NCI-H510A (cell line): ENCODE results near the gene PNP.

Experiments
- DNase-seq: peaks from one replicate; lab custom pipeline; 2025; lab: John Stamatoyannopoulos, UW

The PNP gene

GRCh38 chr14:20455355-20456300 is 13.6 kb upstream of the PNP start:
- peak; percentile 66 for DNase-seq

- no peak for DNase-seq
Observed at GRCh38 chr14:20456971-20457370, 12.2 kb upstream of the PNP start.

- DNase-seq: no peak
Observed at GRCh38 chr14:20458031-20458789, 11.0 kb upstream of the PNP start.

GRCh38 chr14:20460458-20461224 is 8.6 kb upstream of the PNP start:
- DNase-seq: peak; percentile 48

GRCh38 chr14:20461225-20462141 is 7.7 kb upstream of the PNP start, which contains the start of gene PIP4P1:
PIP4P1 (minus strand) TSS chr14:20461434; CDS start chr14:20461325, 109 bp downstream.
- DNase-seq: peak; percentile 98

GRCh38 chr14:20468764-20469241 is 403 bp upstream of the PNP start:
- no peak for DNase-seq

GRCh38 chr14:20469890-20470602 is 840 bp downstream of the PNP start:
- DNase-seq: no peak

- DNase-seq: no peak
Observed at GRCh38 chr14:20470603-20470901, 1.3 kb downstream of the PNP start.

GRCh38 chr14:20472536-20473169 is 3.4 kb downstream of the PNP start:
- DNase-seq: no peak

- no peak for DNase-seq
Observed at GRCh38 chr14:20476776-20477175, 7.6 kb downstream of the PNP start.

- no peak for DNase-seq
Observed at GRCh38 chr14:20477211-20477876, 8.1 kb downstream of the PNP start.

GRCh38 chr14:20478894-20479293 is 9.7 kb downstream of the PNP start:
- DNase-seq: no peak

- no peak for DNase-seq
Observed at GRCh38 chr14:20482382-20482781, 13.2 kb downstream of the PNP start.

GRCh38 chr14:20485900-20486299 is 16.7 kb downstream of the PNP start:
- no peak for DNase-seq

GRCh38 chr14:20486684-20487395 is 17.6 kb downstream of the PNP start:
- DNase-seq: no peak

- no peak for DNase-seq
Observed at GRCh38 chr14:20487396-20487725, 18.2 kb downstream of the PNP start.

- no peak for DNase-seq
Observed at GRCh38 chr14:20489093-20489994, 20.1 kb downstream of the PNP start.

GRCh38 chr14:20490563-20490962 is 21.4 kb downstream of the PNP start:
- DNase-seq: no peak
